DMS 273 treated with DMSO at 0.1 percent for 48 hours (cell line): ENCODE measurements around the gene HPSE2.

Experiments used
- DNase-seq: peaks from one replicate; lab custom pipeline; 2025; lab: John Stamatoyannopoulos, UW

HPSE2 gene

GRCh38 chr10:98411166-98411565 is 824.5 kb downstream of the HPSE2 start:
- no peak for DNase-seq

- DNase-seq: no peak
Observed at GRCh38 chr10:98410759-98411158, 824.9 kb downstream of the HPSE2 start.

- DNase-seq: no peak
Observed at GRCh38 chr10:98410135-98410743, 825.4 kb downstream of the HPSE2 start.

- DNase-seq: no peak
Observed at GRCh38 chr10:98408799-98409198, 826.9 kb downstream of the HPSE2 start.

GRCh38 chr10:98407744-98408241 is 827.9 kb downstream of the HPSE2 start:
- DNase-seq: no peak
